Naive thymus-derived CD4-positive, alpha-beta T cell (primary cell): ENCODE data around the gene PMVK. TPM values are rescaled to one million over a fixed set of nuclear protein-coding genes. Genes with fewer than 3 reads are reported as not detected.

ENCODE experiments used
- ATAC-seq: fragments of 150-1000 bp; cut with Tn5 transposase; 2 replicates; pipeline ENCODE4 v1.10.0; 2021; ENCODE audit warnings: mild to moderate bottlenecking, moderate library complexity
- CTCF ChIA-PET: fragments of 350-600 bp; sonication (Branson Sonifier 250); formaldehyde crosslinking; loops from one replicate; lab custom pipeline; 2021; ENCODE audit warnings: antibody characterized with exemption; lab: Charles Lee
- POLR2A ChIA-PET: fragments of 350-600 bp; sonication (Branson Sonifier 250); formaldehyde crosslinking; loops from one replicate; lab custom pipeline; 2021; ENCODE audit warnings: antibody characterized with exemption, inconsistent platforms; lab: Charles Lee
- DNase-seq, 9 donors: peaks; one replicate each; pipeline versions ENCODE4 v3.0.0 to v3.0.0-alpha.2; 2020 to 2022; ENCODE audit warnings: mixed read lengths in 1 of 9
- H3K27ac ChIP-seq: one replicate; pipeline ENCODE4 v1.7.0; 2013; ENCODE audit warnings: mild to moderate bottlenecking, low read depth, low read length, moderate library complexity
- H3K27me3 ChIP-seq, 2 donors: one replicate each; pipeline ENCODE4 v1.7.0; 2013; ENCODE audit warnings: low read length in 2 of 2, mild to moderate bottlenecking in 2 of 2, moderate library complexity in 2 of 2; ENCODE audit not compliant: control insufficient read depth in 2 of 2, insufficient read depth in 2 of 2
- H3K36me3 ChIP-seq, 3 experiments: 1 replicate in 2 of 3; 2 replicates in 1 of 3; pipeline ENCODE4 v1.7.0; 2013; ENCODE audit warnings: low read length in 3 of 3, mild to moderate bottlenecking in 3 of 3, moderate library complexity in 1 of 3; ENCODE audit not compliant: insufficient read depth in 3 of 3, control insufficient read depth in 2 of 3
- H3K4me1 ChIP-seq, 2 donors: one replicate each; pipeline ENCODE4 v1.7.0; 2013; ENCODE audit warnings: low read length in 2 of 2, mild to moderate bottlenecking in 2 of 2, moderate library complexity in 1 of 2; ENCODE audit not compliant: control insufficient read depth in 2 of 2, insufficient read depth in 2 of 2
- H3K4me3 ChIP-seq: 2 replicates; pipeline ENCODE4 v1.7.0; 2013; ENCODE audit warnings: mild to moderate bottlenecking, low read length
- H3K9me3 ChIP-seq, 3 experiments: 1 replicate in 2 of 3; 2 replicates in 1 of 3; pipeline ENCODE4 v1.7.0; 2013; ENCODE audit warnings: low read length in 3 of 3; ENCODE audit not compliant: control insufficient read depth in 2 of 3
- H3K27ac Mint-ChIP-seq, 9 donors: one replicate each; pipeline ENCODE4 v1.8.0; 2020 to 2022; ENCODE audit warnings: mixed read lengths in 9 of 9, mild to moderate bottlenecking in 8 of 9, moderate library complexity in 5 of 9, inconsistent platforms in 2 of 9
- H3K27me3 Mint-ChIP-seq, 5 donors: one replicate each; pipeline ENCODE4 v1.8.0; 2021 to 2022; ENCODE audit warnings: mixed read lengths in 5 of 5, mild to moderate bottlenecking in 1 of 5
- H3K36me3 Mint-ChIP-seq, 5 donors: one replicate each; pipeline ENCODE4 v1.8.0; 2020 to 2022; ENCODE audit warnings: mixed read lengths in 5 of 5, mild to moderate bottlenecking in 3 of 5, inconsistent platforms in 1 of 5
- H3K4me1 Mint-ChIP-seq, 7 donors: one replicate each; pipeline ENCODE4 v1.8.0; 2020 to 2022; ENCODE audit warnings: mixed read lengths in 7 of 7, mild to moderate bottlenecking in 3 of 7, inconsistent platforms in 1 of 7
- H3K4me3 Mint-ChIP-seq, 10 donors: one replicate each; pipeline ENCODE4 v1.8.0; 2020 to 2022; ENCODE audit warnings: mild to moderate bottlenecking in 10 of 10, mixed read lengths in 10 of 10, moderate library complexity in 6 of 10, inconsistent platforms in 2 of 10
- H3K9me3 Mint-ChIP-seq, 11 donors: one replicate each; pipeline ENCODE4 v1.8.0; 2020 to 2022; ENCODE audit warnings: mixed read lengths in 11 of 11, mild to moderate bottlenecking in 4 of 11, inconsistent platforms in 1 of 11, moderate library complexity in 1 of 11
- intact Hi-C, 2 donors: fragments of 100-400 bp; cut with micrococcal nuclease; formaldehyde crosslinking; loops; one replicate each; pipeline ENCODE4 v1.15.1; 2023
- polyA plus RNA-seq, 2 donors: library from polyadenylated mRNA; unstranded; fragments of 300-500 nt; fragmentation: Illumina TruSeq; gene quantifications; one replicate each; pipeline ENCODE4 v1.2.3, GENCODE V29; 2021
- total RNA-seq, 6 experiments: library from RNA in 5 of 6; stranded (reverse) in 5 of 6; gene quantifications; 1 replicate in 5 of 6; 2 replicates in 1 of 6; pipeline ENCODE4 v1.2.3 and lab custom pipeline; 2021 to 2026

PMVK gene
- total and polyA plus RNA-seq, 7 experiments from 2014 or later = 11.3 to 41.4 (median 14.0) TPM

DNA sequence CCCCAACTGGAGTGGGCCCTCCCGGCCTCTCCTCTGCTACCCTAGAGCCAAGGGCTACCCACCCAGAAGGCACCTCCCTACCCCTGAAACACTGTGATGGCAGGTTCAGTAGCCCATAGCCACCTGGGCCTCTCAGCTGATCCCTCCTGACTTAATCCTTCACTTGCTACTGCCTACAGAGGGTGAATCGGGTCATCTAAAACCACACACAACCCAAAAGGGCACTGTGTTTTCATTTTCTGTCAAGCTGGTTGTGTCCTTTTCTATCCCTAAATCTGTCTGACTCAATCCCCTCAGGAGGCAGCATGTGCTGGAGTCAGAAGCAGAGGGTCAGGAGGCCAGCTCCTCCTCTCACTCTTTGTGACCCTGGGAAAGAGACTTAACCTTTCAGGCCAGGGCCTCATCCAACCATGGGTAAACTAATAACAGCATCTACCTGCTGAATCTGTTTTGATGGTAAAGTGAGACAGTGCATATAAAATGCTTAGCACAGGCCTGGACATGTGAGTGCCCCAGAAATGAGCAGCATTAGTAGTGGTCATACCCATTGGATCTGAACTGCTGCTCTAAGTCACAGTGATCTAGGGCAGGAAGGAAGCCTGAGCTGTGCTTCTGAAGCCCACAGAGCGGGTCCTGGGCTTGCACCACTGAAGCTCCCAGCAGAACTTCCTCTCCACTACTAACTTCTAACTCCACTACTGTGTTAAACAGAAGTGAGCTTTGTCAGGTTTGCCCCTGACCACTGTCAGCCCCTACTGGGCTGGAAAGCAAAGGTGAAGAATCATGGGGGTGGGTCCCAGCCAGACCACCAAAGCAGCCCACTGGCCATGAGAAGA lies 11.0 kb downstream of the PMVK start:
- H3K36me3 Mint-ChIP-seq = peaks cover 11 to 57% (median 20%) of the 10 kb centered on the region in 5 donors
- peak; percentile 32 for ATAC-seq
- POLR2A ChIA-PET = interaction anchor here (1.1 kb wide), 1 partner anchor 30 kb away, joined by 3 read pairs; the partner anchor contains the start of gene PBXIP1

DNA sequence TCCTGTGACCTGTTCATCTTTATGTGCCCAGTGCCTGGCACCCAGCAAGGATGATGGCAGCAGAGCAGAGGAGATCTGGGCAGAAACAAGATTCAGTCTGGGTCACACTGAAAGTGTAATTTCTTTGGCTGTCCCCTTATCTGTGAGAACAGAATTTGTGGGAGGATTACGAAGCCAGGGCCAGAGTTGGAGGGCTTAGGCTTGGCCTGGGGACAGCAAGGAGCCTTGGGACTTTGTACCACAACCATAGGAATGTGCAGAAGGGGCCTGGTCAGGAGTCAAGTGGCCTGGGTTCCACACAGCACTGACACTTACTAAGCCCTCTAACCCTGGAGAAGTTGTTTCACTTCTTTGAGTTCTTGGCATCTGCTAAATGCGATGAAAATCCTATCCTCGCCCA lies 12.8 kb downstream of the PMVK start:
- intact Hi-C loops = no loop called here
- H3K27ac Mint-ChIP-seq = peak overlapping the region in 1 of 9 donors; percentile 15

More for the DNA sequence above, 11.0 kb downstream of the PMVK start:
- H3K27ac Mint-ChIP-seq = peak overlapping the region in 2 of 9 donors; percentile 26 to 78
- no peaks in the 10 kb centered on the region for H3K4me1 ChIP-seq
- peaks cover 0 to 69% (median 10%) of the 10 kb centered on the region in 3 experiments for H3K36me3 ChIP-seq
- H3K4me3 ChIP-seq = no peak overlapping the region
- H3K9me3 ChIP-seq = no peaks in the 10 kb centered on the region
- no peaks in the 10 kb centered on the region for H3K27me3 Mint-ChIP-seq
- intact Hi-C loops = no loop called here
- no peaks in the 10 kb centered on the region for H3K9me3 Mint-ChIP-seq
- H3K4me3 Mint-ChIP-seq = peak overlapping the region in 1 of 10 donors; percentile 39
- DNase-seq = no peak
- CTCF ChIA-PET = no interaction called here
- H3K27me3 ChIP-seq = no peaks in the 10 kb centered on the region
- peaks cover 0 to 15% (median 5%) of the 10 kb centered on the region in 7 donors for H3K4me1 Mint-ChIP-seq
- no peak overlapping the region for H3K27ac ChIP-seq

DNA sequence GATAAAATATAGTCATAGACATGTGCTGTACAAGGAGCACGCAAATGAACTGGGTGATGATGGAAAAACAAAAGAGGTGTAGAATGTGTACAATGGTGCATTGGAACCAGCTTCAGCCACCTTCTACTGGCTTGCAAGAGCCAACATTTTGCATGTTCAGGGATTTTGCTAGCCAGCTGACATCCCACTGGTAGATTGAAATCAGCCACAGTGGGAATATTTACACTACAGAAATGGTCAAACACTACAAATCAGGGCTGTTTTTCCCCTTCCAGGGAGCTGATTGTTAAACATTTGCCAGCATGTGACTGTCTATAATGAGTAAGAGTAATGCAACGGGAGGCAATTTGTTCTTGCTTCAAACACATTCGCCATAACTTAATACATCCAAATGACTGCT lies 23.2 kb downstream of the PMVK start:
- Mint-ChIP-seq H3K27ac (peak overlapping the region in 1 of 9 donors; percentile 70), H3K36me3 (peaks cover 4 to 18% (median 17%) of the 10 kb centered on the region in 5 donors), H3K27me3 (peaks cover 0 to 6% (median 0%) of the 10 kb centered on the region in 5 donors), H3K9me3 (peaks cover 0 to 10% (median 0%) of the 10 kb centered on the region in 11 donors), H3K4me1 (no peaks in the 10 kb centered on the region), H3K4me3 (no peak overlapping the region)
- Histone ChIP-seq H3K27me3 (no peaks in the 10 kb centered on the region), H3K27ac (no peak overlapping the region), H3K4me1 (no peaks in the 10 kb centered on the region), H3K36me3 (no peaks in the 10 kb centered on the region), H3K9me3 (peaks cover 0 to 3% (median 0%) of the 10 kb centered on the region in 3 experiments), H3K4me3 (no peak overlapping the region)
- no peak for DNase-seq
- intact Hi-C loops = no loop called here
- POLR2A ChIA-PET = interaction anchor here (0.7 kb wide), 1 partner anchor 235 kb away, joined by 3 read pairs; no protein-coding TSS in a partner anchor
- CTCF ChIA-PET = interaction anchor here (0.9 kb wide), 1 partner anchor 150 kb away, joined by 3 read pairs; no protein-coding TSS in a partner anchor
- ATAC-seq = no peak

More for the DNA sequence above, 12.8 kb downstream of the PMVK start:
- Mint-ChIP-seq H3K36me3 (peaks cover 11 to 47% (median 20%) of the 10 kb centered on the region in 5 donors), H3K4me1 (peaks cover 0 to 15% (median 5%) of the 10 kb centered on the region in 7 donors), H3K27me3 (no peaks in the 10 kb centered on the region), H3K4me3 (no peak overlapping the region), H3K9me3 (no peaks in the 10 kb centered on the region)
- H3K27ac ChIP-seq = no peak overlapping the region
- no peak for DNase-seq
- H3K27me3 ChIP-seq = no peaks in the 10 kb centered on the region
- no peaks in the 10 kb centered on the region for H3K9me3 ChIP-seq
- H3K4me3 ChIP-seq = no peak overlapping the region
- no peak for ATAC-seq
- H3K36me3 ChIP-seq = peaks cover 0 to 55% (median 6%) of the 10 kb centered on the region in 3 experiments
- ChIA-PET POLR2A (no interaction called here), CTCF (no interaction called here)
- H3K4me1 ChIP-seq = no peaks in the 10 kb centered on the region

DNA sequence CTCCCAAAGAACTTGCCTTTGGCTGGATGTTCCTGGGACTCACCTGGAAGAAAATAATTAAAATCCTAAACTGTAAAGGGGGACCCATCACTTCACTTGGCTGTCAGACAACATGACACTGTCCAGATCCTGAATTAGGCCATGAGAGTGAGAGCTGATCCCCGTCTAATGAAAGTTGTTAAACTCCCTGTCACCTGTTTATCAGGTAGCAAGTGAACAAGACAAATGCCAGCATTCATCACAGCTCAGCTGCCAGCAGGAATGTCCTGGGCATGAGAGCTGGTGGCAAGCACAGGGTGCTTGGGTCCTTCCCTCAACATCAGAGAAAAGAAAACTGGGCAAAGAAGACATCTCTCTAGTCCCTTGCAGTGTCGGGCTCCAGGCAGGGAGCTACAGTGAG lies 23.8 kb downstream of the PMVK start:
- no peak for DNase-seq
- CTCF ChIA-PET = interaction anchor here (0.9 kb wide), 1 partner anchor 150 kb away, joined by 3 read pairs; no protein-coding TSS in a partner anchor

DNA sequence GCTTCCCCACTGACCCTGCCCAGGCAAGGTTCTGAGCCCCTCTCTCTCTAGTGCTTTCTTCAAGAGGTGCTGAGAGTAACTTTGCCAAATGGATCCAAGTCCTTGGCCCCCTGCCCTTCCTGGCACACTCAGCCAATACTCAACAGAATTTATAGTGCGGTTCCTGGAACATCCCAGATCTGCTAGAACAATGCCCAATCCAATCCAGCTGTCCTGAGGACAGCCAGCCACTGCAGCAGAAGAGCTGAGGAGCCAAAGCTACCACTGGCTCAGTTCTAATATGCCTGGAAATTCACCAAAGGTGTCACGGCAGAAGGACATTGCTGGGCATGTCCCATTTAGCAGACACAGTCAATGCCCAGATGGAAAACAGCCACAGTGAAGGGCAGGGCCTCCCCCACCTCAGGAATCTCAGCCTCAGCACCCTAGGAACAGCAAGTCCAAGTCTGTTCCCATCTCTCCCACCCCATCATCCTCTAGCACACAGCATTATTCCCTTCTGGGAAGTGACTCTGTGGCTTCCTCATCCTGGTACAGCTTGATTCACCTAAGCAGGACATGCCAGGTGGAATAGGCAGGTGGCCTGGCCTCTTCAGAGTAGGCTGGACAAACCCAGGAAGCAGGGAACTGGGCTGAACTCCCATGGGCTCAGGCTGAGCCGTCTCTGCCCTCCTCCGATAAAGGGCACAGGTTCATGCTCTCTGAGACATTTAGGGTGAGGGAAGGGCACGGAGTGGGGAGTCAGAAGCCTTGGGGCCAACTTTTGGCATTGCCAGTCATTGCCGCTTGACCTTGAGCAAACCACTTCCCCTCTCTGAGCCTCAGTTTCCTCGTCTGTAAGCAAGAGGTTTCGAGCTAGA lies 24.6 kb downstream of the PMVK start:
- H3K36me3 ChIP-seq = no peaks in the 10 kb centered on the region
- Mint-ChIP-seq H3K4me1 (no peaks in the 10 kb centered on the region), H3K9me3 (peaks cover 0 to 8% (median 0%) of the 10 kb centered on the region in 11 donors), H3K27me3 (peaks cover 0 to 6% (median 0%) of the 10 kb centered on the region in 5 donors), H3K36me3 (peaks cover 4 to 16% (median 15%) of the 10 kb centered on the region in 5 donors), H3K27ac (no peak overlapping the region), H3K4me3 (no peak overlapping the region)
- H3K27ac ChIP-seq = no peak overlapping the region
- peaks cover 0 to 3% (median 0%) of the 10 kb centered on the region in 3 experiments for H3K9me3 ChIP-seq
- H3K27me3 ChIP-seq = no peaks in the 10 kb centered on the region
- no peaks in the 10 kb centered on the region for H3K4me1 ChIP-seq
- intact Hi-C loops = no loop called here
- ChIA-PET CTCF (no interaction called here), POLR2A (no interaction called here)
- DNase-seq = no peak
- ATAC-seq = no peak
- no peak overlapping the region for H3K4me3 ChIP-seq

More for the DNA sequence above, 23.8 kb downstream of the PMVK start:
- ATAC-seq = no peak
- H3K36me3 Mint-ChIP-seq = peaks cover 4 to 17% (median 16%) of the 10 kb centered on the region in 5 donors
- peaks cover 0 to 10% (median 0%) of the 10 kb centered on the region in 11 donors for H3K9me3 Mint-ChIP-seq
- Histone ChIP-seq H3K27me3 (no peaks in the 10 kb centered on the region), H3K27ac (no peak overlapping the region), H3K4me1 (no peaks in the 10 kb centered on the region), H3K36me3 (no peaks in the 10 kb centered on the region), H3K4me3 (no peak overlapping the region), H3K9me3 (peaks cover 0 to 3% (median 0%) of the 10 kb centered on the region in 3 experiments)
- H3K4me1 Mint-ChIP-seq = no peaks in the 10 kb centered on the region
- intact Hi-C loops = no loop called here
- POLR2A ChIA-PET = interaction anchor here (0.7 kb wide), 1 partner anchor 234 kb away, joined by 3 read pairs; no protein-coding TSS in a partner anchor
- H3K4me3 Mint-ChIP-seq = no peak overlapping the region
- no peak overlapping the region for H3K27ac Mint-ChIP-seq
- peaks cover 0 to 6% (median 0%) of the 10 kb centered on the region in 5 donors for H3K27me3 Mint-ChIP-seq

DNA sequence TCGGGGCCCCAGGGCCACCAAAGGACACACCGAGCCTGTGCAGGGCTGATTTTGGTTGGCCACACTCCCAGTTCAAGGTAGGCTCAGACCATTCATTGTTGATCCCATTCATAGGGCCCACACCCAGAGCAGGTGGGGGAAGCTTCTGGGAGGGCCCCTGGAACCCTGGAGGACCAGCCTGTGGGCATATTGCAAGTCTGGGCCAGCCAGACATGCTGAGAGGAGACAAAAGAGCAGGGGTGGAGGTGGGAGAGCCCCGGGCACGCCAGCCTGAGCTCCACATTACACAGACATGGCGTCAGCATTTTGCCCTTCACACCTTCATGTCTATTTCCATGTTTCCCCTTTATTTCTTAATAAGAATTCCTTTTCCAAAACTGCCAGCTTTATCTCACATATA lies 25.7 kb downstream of the PMVK start:
- Histone ChIP-seq H3K36me3 (no peaks in the 10 kb centered on the region), H3K9me3 (no peaks in the 10 kb centered on the region), H3K4me3 (no peak overlapping the region), H3K4me1 (no peaks in the 10 kb centered on the region), H3K27ac (no peak overlapping the region), H3K27me3 (no peaks in the 10 kb centered on the region)
- intact Hi-C loops = no loop called here
- no peaks in the 10 kb centered on the region for H3K9me3 Mint-ChIP-seq
- ChIA-PET POLR2A (interaction anchor here (0.6 kb wide), 1 partner anchor 535 kb away, joined by 4 read pairs; no protein-coding TSS in a partner anchor), CTCF (interaction anchor here (1.2 kb wide), 1 partner anchor 33 kb away, joined by 7 read pairs; no protein-coding TSS in a partner anchor)
- ATAC-seq = no peak
- H3K4me1 Mint-ChIP-seq = no peaks in the 10 kb centered on the region
- H3K27me3 Mint-ChIP-seq = peaks cover 0 to 6% (median 0%) of the 10 kb centered on the region in 5 donors
- no peak overlapping the region for H3K27ac Mint-ChIP-seq
- peaks cover 0 to 8% (median 5%) of the 10 kb centered on the region in 5 donors for H3K36me3 Mint-ChIP-seq
- no peak overlapping the region for H3K4me3 Mint-ChIP-seq
- DNase-seq = no peak
